H1 (cell line): ENCODE data around the gene GNG7. TPM values are rescaled to one million over a fixed set of nuclear protein-coding genes. Genes with fewer than 3 reads are reported as not detected.
A peak's percentile ranks its signal among the peaks of the same experiment; 100 is the strongest.

ENCODE experiments used
- CTCF ChIA-PET: fragments of 300-600 bp; sonication (Branson Sonifier 250); formaldehyde crosslinking; loops from one replicate; lab custom pipeline; 2021; ENCODE audit not compliant: partially characterized antibody; lab: Charles Lee
- POLR2A ChIA-PET: fragments of 300-600 bp; sonication (Branson Sonifier 250); formaldehyde crosslinking; loops from one replicate; lab custom pipeline; 2021; ENCODE audit warnings: inconsistent platforms; ENCODE audit not compliant: partially characterized antibody; lab: Charles Lee
- DNase-seq, 2 experiments: peaks; one replicate each; pipeline versions ENCODE4 v3.0.0 to v3.0.0-alpha.2; 2010 to 2022; ENCODE audit warnings: low spot score in 2 of 2, low read depth in 1 of 2, mixed read lengths in 1 of 2
- FAIRE-seq: peaks from 2 replicates; lab custom pipeline; 2011; peaks lifted over from hg19 to GRCh38; lab: Jason Lieb, UNC
- H2AFZ ChIP-seq: 2 replicates; pipeline ENCODE4 v1.8.1; 2012; ENCODE audit warnings: low read length, inconsistent platforms
- H2AK5ac ChIP-seq: 2 replicates; pipeline ENCODE4 v1.6.1; 2013; ENCODE audit warnings: low read depth, low read length
- H2BK120ac ChIP-seq: replicated peaks from 2 replicates; pipeline ENCODE3; 2013; ENCODE audit warnings: low read depth, low read length, inconsistent platforms
- H2BK12ac ChIP-seq: 2 replicates; pipeline ENCODE4 v1.6.1; 2013; ENCODE audit warnings: low read depth, low read length
- H2BK15ac ChIP-seq: 2 replicates; pipeline ENCODE4 v1.6.1; 2013; ENCODE audit warnings: low read length
- H2BK20ac ChIP-seq: 2 replicates; pipeline ENCODE4 v1.6.1; 2013; ENCODE audit warnings: low read length
- H2BK5ac ChIP-seq: 2 replicates; pipeline ENCODE4 v1.6.1; 2013; ENCODE audit warnings: low read depth, low read length
- H3K14ac ChIP-seq: 2 replicates; pipeline ENCODE4 v1.6.1; 2013; ENCODE audit warnings: inconsistent platforms; ENCODE audit not compliant: insufficient read length
- H3K18ac ChIP-seq: 2 replicates; pipeline ENCODE4 v1.6.1; 2013; ENCODE audit warnings: low read length; ENCODE audit errors: extremely low read depth
- H3K23ac ChIP-seq: 2 replicates; pipeline ENCODE4 v1.6.1; 2013; ENCODE audit warnings: inconsistent platforms; ENCODE audit not compliant: insufficient read length
- H3K23me2 ChIP-seq: 2 replicates; pipeline ENCODE4 v1.6.1; 2013; ENCODE audit warnings: low read depth, low read length
- H3K27ac ChIP-seq: 2 replicates; pipeline ENCODE4 v1.6.1; 2011; ENCODE audit warnings: low read depth, low read length, inconsistent platforms
- H3K27me3 ChIP-seq, 4 experiments: replicated peaks in 1 of 4; 1 replicate in 1 of 4; 2 replicates in 3 of 4; pipeline versions ENCODE4 v1.6.1 to v1.8.1; 2011 to 2013; ENCODE audit warnings: low read length in 3 of 4, mild to moderate bottlenecking in 3 of 4, inconsistent platforms in 2 of 4, mixed read lengths in 2 of 4, moderate library complexity in 1 of 4; ENCODE audit not compliant: control insufficient read depth in 3 of 4, insufficient read depth in 3 of 4; ENCODE audit errors: extremely low read depth in 1 of 4
- H3K36me3 ChIP-seq, 4 experiments: 2 replicates each; pipeline versions ENCODE4 v1.6.1 to v1.8.1; 2011 to 2013; ENCODE audit warnings: mild to moderate bottlenecking in 4 of 4, low read length in 3 of 4, moderate library complexity in 2 of 4, control low read depth in 1 of 4, inconsistent platforms in 1 of 4; ENCODE audit not compliant: insufficient read depth in 4 of 4, control insufficient read depth in 2 of 4
- H3K4ac ChIP-seq: replicated peaks from 2 replicates; pipeline ENCODE3; 2013; ENCODE audit warnings: low read length, low read depth, mixed read lengths, inconsistent platforms; ENCODE audit not compliant: insufficient read length
- H3K4me1 ChIP-seq, 4 experiments: replicated peaks in 1 of 4; 1 replicate in 1 of 4; 2 replicates in 3 of 4; pipeline versions ENCODE4 v1.6.1 to v1.8.1; 2011 to 2013; ENCODE audit warnings: low read length in 3 of 4, inconsistent platforms in 2 of 4, mixed read lengths in 1 of 4; ENCODE audit not compliant: insufficient read depth in 4 of 4, control insufficient read depth in 3 of 4
- H3K4me2 ChIP-seq, 2 experiments: 2 replicates each; pipeline versions ENCODE4 v1.6.1 to v1.8.1; 2011 to 2013; ENCODE audit warnings: low read depth in 2 of 2, low read length in 2 of 2, control low read depth in 1 of 2, inconsistent platforms in 1 of 2, mild to moderate bottlenecking in 1 of 2; ENCODE audit not compliant: insufficient read depth in 1 of 2
- H3K4me3 ChIP-seq, 4 experiments: fragments of 200-600, 300-600 bp in 1 of 4; sonication (generic), shearing (Covaris generic), sonication (Bioruptor Twin) in 1 of 4; 2 replicates each; pipeline versions ENCODE4 v1.5.1 to v1.8.1; 2011 to 2016; ENCODE audit warnings: low read length in 4 of 4, low read depth in 3 of 4, control low read depth in 2 of 4, inconsistent platforms in 2 of 4, mild to moderate bottlenecking in 2 of 4, mixed read lengths in 1 of 4, moderate library complexity in 1 of 4; ENCODE audit not compliant: insufficient read depth in 2 of 4; ENCODE audit errors: extremely low read depth in 1 of 4
- H3K56ac ChIP-seq: replicated peaks from 2 replicates; pipeline ENCODE3; 2013; ENCODE audit warnings: low read depth, mild to moderate bottlenecking, mixed read lengths, low read length, inconsistent platforms; ENCODE audit not compliant: insufficient read length
- H3K79me1 ChIP-seq: 2 replicates; pipeline ENCODE4 v1.6.1; 2013; ENCODE audit warnings: low read depth, low read length, control low read depth
- H3K79me2 ChIP-seq, 2 experiments: 2 replicates each; pipeline versions ENCODE4 v1.6.1 to v1.8.1; 2012 to 2013; ENCODE audit warnings: low read length in 2 of 2, mild to moderate bottlenecking in 2 of 2, inconsistent platforms in 1 of 2; ENCODE audit not compliant: insufficient read depth in 2 of 2, control insufficient read depth in 1 of 2
- H3K9ac ChIP-seq, 4 experiments: replicated peaks in 1 of 4; 1 replicate in 1 of 4; 2 replicates in 3 of 4; pipeline versions ENCODE4 v1.6.1 to v1.8.1; 2011 to 2013; ENCODE audit warnings: low read depth in 3 of 4, low read length in 3 of 4, control low read depth in 2 of 4, mild to moderate bottlenecking in 2 of 4, moderate library complexity in 2 of 4, inconsistent platforms in 1 of 4; ENCODE audit errors: extremely low read depth in 1 of 4
- H3K9me3 ChIP-seq, 2 experiments: 2 replicates each; pipeline versions ENCODE4 v1.6.1 to v1.8.1; 2012 to 2013; ENCODE audit warnings: mild to moderate bottlenecking in 2 of 2, moderate library complexity in 2 of 2, control low read depth in 1 of 2, inconsistent platforms in 1 of 2, low read depth in 1 of 2, low read length in 1 of 2, mixed read lengths in 1 of 2; ENCODE audit not compliant: insufficient read depth in 2 of 2
- H4K20me1 ChIP-seq, 2 experiments: replicated peaks in 1 of 2; 2 replicates each; pipeline versions ENCODE3 to v1.8.1; 2011 to 2013; ENCODE audit warnings: inconsistent platforms in 2 of 2, low read length in 2 of 2, mild to moderate bottlenecking in 1 of 2; ENCODE audit not compliant: insufficient read depth in 2 of 2, control insufficient read depth in 1 of 2
- H4K5ac ChIP-seq: 2 replicates; pipeline ENCODE4 v1.6.1; 2013; ENCODE audit warnings: low read length, low read depth, mixed read lengths, inconsistent platforms; ENCODE audit not compliant: insufficient read length
- H4K8ac ChIP-seq: 2 replicates; pipeline ENCODE4 v1.8.0; 2013; ENCODE audit warnings: mild to moderate bottlenecking, moderate library complexity, low read length, inconsistent platforms; ENCODE audit not compliant: insufficient read depth; ENCODE audit errors: extremely low read depth
- H4K91ac ChIP-seq: replicated peaks from 2 replicates; pipeline ENCODE3; 2013; ENCODE audit warnings: low read length, mixed read lengths, inconsistent platforms; ENCODE audit not compliant: insufficient read length
- FOSL1 ChIP-seq: IDR thresholded peaks from 2 replicates; pipeline ENCODE4 v1.6.1; 2011; ENCODE audit warnings: mild to moderate bottlenecking, low read depth, low read length, moderate library complexity; ENCODE audit not compliant: insufficient read depth
- WGBS, 2 experiments: shearing (Covaris generic) in 1 of 2; methylation state at CpG; one replicate each; pipeline versions ENCODE4 v1.1.6 to v1.1.7; 2013 to 2015; ENCODE audit warnings: low lambda C conversion rate in 2 of 2, mixed read lengths in 2 of 2, inconsistent platforms in 1 of 2, low coverage in 1 of 2, missing lambda C conversion rate in 1 of 2; ENCODE audit not compliant: insufficient replicate concordance in 2 of 2, insufficient coverage in 1 of 2, insufficient read length in 1 of 2; ENCODE audit errors: extremely low coverage in 1 of 2, missing lambda C conversion rate in 1 of 2; 5-methylcytosine and 5-hydroxymethylcytosine counted together
- polyA plus RNA-seq, 7 experiments: library from polyadenylated mRNA; depleted of rRNA in 3 of 7; stranded (reverse) in 5 of 7; unstranded in 2 of 7; fragments of >200 nt in 5 of 7; fragments of 200-250 nt in 2 of 7; gene quantifications; 1 replicate in 5 of 7; 2 replicates in 1 of 7; 4 replicates in 1 of 7; pipeline versions ENCODE4 v1.2.1 to v1.2.3, GENCODE V29; 2011 to 2013; ENCODE audit warnings: missing spikeins in 2 of 7, mixed read lengths in 2 of 7
- total RNA-seq: library from RNA; stranded (reverse); fragmentation: NEBNext Ultra II Directional; extraction: Animal tissue kit (Norgen Biotek cat#: 25700); gene quantifications from 2 replicates; pipeline ENCODE4 v1.2.1, GENCODE V29; 2021
- TF ChIP-seq, protein P1 (sequence below), 3 experiments: IDR thresholded peaks; 1 replicate in 2 of 3; 2 replicates in 1 of 3; pipeline versions ENCODE4 v1.5.1 to v1.6.1; 2011; ENCODE audit warnings: low read length in 3 of 3, mild to moderate bottlenecking in 3 of 3, inconsistent platforms in 2 of 3, low read depth in 1 of 3, moderate library complexity in 1 of 3; ENCODE audit not compliant: insufficient read depth in 1 of 3; ENCODE audit errors: control extremely low read depth in 1 of 3
- TF ChIP-seq, protein P2 (sequence below): IDR thresholded peaks from 2 replicates; pipeline ENCODE4 v1.6.1; 2011; ENCODE audit warnings: low read depth, mild to moderate bottlenecking, low read length; ENCODE audit not compliant: insufficient read depth

GNG7 gene
- total and polyA plus RNA-seq, 2 of the 8 experiments (the other 6 are each of a cell fraction or from before 2014, with no cell fraction given) = 2.8 to 7.8 TPM

DNA sequence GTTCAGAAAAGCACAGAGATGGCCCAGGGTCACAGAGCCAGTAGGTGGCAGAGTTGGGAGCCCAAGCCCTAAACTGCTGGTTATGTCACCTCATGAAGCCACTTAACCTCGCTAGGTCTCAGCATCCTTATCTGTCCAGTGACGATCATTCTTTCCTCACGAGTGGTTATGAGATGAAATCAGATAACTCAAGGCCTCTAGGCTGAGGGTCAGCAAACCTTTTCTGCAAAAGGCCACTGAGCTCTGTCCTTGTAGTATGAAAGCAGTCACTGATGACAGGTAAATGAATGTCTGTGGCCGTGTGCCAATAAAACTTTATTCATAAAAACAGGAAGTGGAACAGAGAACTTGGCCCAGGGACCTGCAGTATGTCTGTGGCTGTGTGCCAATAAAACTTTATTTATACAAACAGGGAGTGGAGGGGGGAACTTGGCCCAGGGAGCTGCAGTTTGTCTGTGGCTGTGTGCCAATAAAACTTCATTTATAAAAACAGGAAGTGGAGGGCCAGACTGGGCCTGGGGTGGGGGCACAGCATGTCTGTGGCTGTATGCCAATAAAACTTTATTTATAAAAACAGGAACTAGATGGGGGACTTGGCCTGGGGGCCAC lies 71.2 kb downstream of the GNG7 start:
- H3K79me1 ChIP-seq = no peaks in the 10 kb centered on the region; the same call in 1 of the 2 replicates
- H2AK5ac ChIP-seq = no peak overlapping the region
- no peak overlapping the region for H2BK20ac ChIP-seq
- no peak overlapping the region for H3K4ac ChIP-seq
- no peak overlapping the region for H3K4me2 ChIP-seq
- 91% methylated on average over 4 of the region's 4 CpGs; no CpG with 5 or more reads in 1 of the 2 experiments for WGBS, 2 experiments
- no peaks in the 10 kb centered on the region for H3K4me1 ChIP-seq
- H4K5ac ChIP-seq = no peak overlapping the region
- H3K9ac ChIP-seq = no peak overlapping the region
- no peak overlapping the region for H3K23ac ChIP-seq
- no peaks in the 10 kb centered on the region for H3K79me2 ChIP-seq
- no peak overlapping the region for H4K91ac ChIP-seq
- no peak overlapping the region for H2BK5ac ChIP-seq
- FAIRE-seq (no peak), DNase-seq (no peak)
- H3K27me3 ChIP-seq = no peaks in the 10 kb centered on the region
- TF ChIP-seq FOSL1 = no peak
- TF ChIP-seq, protein P1, sequence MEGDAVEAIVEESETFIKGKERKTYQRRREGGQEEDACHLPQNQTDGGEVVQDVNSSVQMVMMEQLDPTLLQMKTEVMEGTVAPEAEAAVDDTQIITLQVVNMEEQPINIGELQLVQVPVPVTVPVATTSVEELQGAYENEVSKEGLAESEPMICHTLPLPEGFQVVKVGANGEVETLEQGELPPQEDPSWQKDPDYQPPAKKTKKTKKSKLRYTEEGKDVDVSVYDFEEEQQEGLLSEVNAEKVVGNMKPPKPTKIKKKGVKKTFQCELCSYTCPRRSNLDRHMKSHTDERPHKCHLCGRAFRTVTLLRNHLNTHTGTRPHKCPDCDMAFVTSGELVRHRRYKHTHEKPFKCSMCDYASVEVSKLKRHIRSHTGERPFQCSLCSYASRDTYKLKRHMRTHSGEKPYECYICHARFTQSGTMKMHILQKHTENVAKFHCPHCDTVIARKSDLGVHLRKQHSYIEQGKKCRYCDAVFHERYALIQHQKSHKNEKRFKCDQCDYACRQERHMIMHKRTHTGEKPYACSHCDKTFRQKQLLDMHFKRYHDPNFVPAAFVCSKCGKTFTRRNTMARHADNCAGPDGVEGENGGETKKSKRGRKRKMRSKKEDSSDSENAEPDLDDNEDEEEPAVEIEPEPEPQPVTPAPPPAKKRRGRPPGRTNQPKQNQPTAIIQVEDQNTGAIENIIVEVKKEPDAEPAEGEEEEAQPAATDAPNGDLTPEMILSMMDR (IDR thresholded peaks at IDR 0.05; ENCODE audit: control extremely low read depth in 1 of 3, insufficient read depth in 1 of 3, low read depth in 1 of 3, low read length in 3 of 3) = peak in 1 of 3 experiments; percentile 25; a peak in 1 of 4 replicates
- TF ChIP-seq, protein P2, sequence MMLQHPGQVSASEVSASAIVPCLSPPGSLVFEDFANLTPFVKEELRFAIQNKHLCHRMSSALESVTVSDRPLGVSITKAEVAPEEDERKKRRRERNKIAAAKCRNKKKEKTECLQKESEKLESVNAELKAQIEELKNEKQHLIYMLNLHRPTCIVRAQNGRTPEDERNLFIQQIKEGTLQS = 0 out of 2 replicates have a peak, but pooled peaks have one; percentile 17
- no peak overlapping the region for H2BK120ac ChIP-seq
- H2BK12ac ChIP-seq = no peak overlapping the region
- H3K27ac ChIP-seq = no peak overlapping the region
- H4K20me1 ChIP-seq = no peaks in the 10 kb centered on the region
- no peak overlapping the region for H3K18ac ChIP-seq
- no peak overlapping the region for H2BK15ac ChIP-seq
- H4K8ac ChIP-seq = no peak overlapping the region
- no peak overlapping the region for H2AFZ ChIP-seq
- POLR2A ChIA-PET = interaction anchor here (1.7 kb wide), 1 partner anchor 155 kb away, joined by 4 read pairs; the partner anchor contains the start of gene GADD45B
- no peaks in the 10 kb centered on the region for H3K36me3 ChIP-seq
- CTCF ChIA-PET = interaction anchor here (0.6 to 3.1 kb wide), 5 partner anchors 9 to 79 kb away, joined by 3 to 17 read pairs (median 5); no protein-coding TSS in a partner anchor
- no peak overlapping the region for H3K56ac ChIP-seq
- no peak overlapping the region for H3K4me3 ChIP-seq
- no peaks in the 10 kb centered on the region for H3K23me2 ChIP-seq
- H3K9me3 ChIP-seq = peaks cover 5 to 9% of the 10 kb centered on the region in 2 experiments; a peak in 3 of 4 replicates
- no peak overlapping the region for H3K14ac ChIP-seq
